Immature natural killer cell (primary cell): ENCODE results near the gene JMJD8. TPM values are rescaled to one million over a fixed set of nuclear protein-coding genes. Genes with fewer than 3 reads are reported as not detected.
A peak's percentile ranks its signal among the peaks of the same experiment; 100 is the strongest.
"Not testable (repeated sequence)": the region's sequence is repeated elsewhere in the genome, so short reads cannot be mapped to it uniquely, and the experiment has no call there.

Experiments
- DNase-seq, 3 donors: peaks; one replicate each; pipeline ENCODE4 v3.0.0; 2022; ENCODE audit warnings: mixed read lengths in 1 of 3
- H3K27ac Mint-ChIP-seq, 6 donors: one replicate each; pipeline ENCODE4 v1.8.0; 2020; ENCODE audit warnings: mixed read lengths in 6 of 6, mild to moderate bottlenecking in 5 of 6, inconsistent platforms in 4 of 6, moderate library complexity in 3 of 6
- H3K27me3 Mint-ChIP-seq, 3 donors: one replicate each; pipeline ENCODE4 v1.8.0; 2020 to 2021; ENCODE audit warnings: low read depth in 3 of 3, mild to moderate bottlenecking in 3 of 3, mixed read lengths in 3 of 3, moderate library complexity in 3 of 3, inconsistent platforms in 1 of 3
- H3K36me3 Mint-ChIP-seq, 3 donors: one replicate each; pipeline ENCODE4 v1.8.0; 2020; ENCODE audit warnings: mixed read lengths in 3 of 3, inconsistent platforms in 2 of 3, mild to moderate bottlenecking in 2 of 3
- H3K4me1 Mint-ChIP-seq, 2 donors: one replicate each; pipeline ENCODE4 v1.8.0; 2020; ENCODE audit warnings: inconsistent platforms in 2 of 2, mild to moderate bottlenecking in 2 of 2, mixed read lengths in 2 of 2, moderate library complexity in 1 of 2
- H3K4me3 Mint-ChIP-seq, 5 donors: one replicate each; pipeline ENCODE4 v1.8.0; 2020; ENCODE audit warnings: mild to moderate bottlenecking in 5 of 5, mixed read lengths in 5 of 5, inconsistent platforms in 3 of 5, moderate library complexity in 3 of 5
- H3K9me3 Mint-ChIP-seq, 6 donors: one replicate each; pipeline ENCODE4 v1.8.0; 2020; ENCODE audit warnings: mild to moderate bottlenecking in 6 of 6, mixed read lengths in 6 of 6, inconsistent platforms in 4 of 6, moderate library complexity in 3 of 6
- polyA plus RNA-seq, 3 donors: library from polyadenylated mRNA; unstranded; fragments of 300-500 nt; fragmentation: Illumina TruSeq; gene quantifications; one replicate each; pipeline ENCODE4 v1.2.3, GENCODE V29; 2021

The JMJD8 gene
- polyA plus RNA-seq, 3 donors from 2014 or later, result 38.3 to 63.5 (median 47.4) TPM

DNA sequence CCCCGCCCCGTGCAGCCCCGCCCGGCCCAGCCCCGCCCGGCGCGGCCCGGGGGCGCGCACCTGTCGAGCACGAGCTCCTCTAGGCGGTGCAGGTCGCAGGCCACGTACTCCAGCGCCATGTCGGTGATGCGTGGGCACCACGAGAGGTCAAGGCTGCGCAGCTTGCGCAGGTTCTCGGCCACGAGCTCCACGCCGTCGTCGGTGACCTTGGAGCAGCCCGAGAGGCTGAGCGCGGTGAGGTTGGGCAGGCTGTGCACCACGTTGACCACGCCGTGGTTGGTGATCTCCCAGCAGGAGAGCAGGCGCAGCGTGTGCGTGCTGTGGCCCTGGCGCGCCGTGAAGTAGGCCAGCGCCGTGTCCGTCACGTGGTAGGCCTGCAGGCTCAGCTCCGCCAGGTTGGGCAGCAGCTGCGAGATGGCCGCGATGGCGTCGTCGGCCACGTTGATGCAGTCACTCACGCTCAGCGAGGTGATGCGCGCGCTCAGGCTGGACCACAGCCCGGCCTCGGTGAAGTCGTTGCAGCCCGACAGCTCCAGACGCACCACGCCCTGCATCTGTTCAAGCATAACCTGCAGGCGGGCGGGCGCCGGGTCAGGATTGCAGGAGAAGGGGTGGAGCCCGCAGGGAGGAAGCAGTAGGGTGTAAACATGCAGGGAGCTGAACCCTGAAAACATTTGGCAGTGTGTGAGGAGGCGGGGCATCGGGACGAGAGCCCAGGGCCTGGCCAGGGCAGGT is 11.4 kb upstream of the JMJD8 start:
- H3K9me3 Mint-ChIP-seq, result peaks cover 0 to 2% (median 0%) of the 10 kb centered on the region in 6 donors
- peaks cover 8 to 16% of the 10 kb centered on the region in 2 donors for H3K4me1 Mint-ChIP-seq
- H3K4me3 Mint-ChIP-seq, result peak overlapping the region; percentile 27 to 51 (median 46)
- peak overlapping the region in 1 of 6 donors; percentile 16 for H3K27ac Mint-ChIP-seq
- DNase-seq, result peak in 1 of 3 donors; percentile 22
- peaks cover 10 to 21% (median 10%) of the 10 kb centered on the region in 3 donors for H3K27me3 Mint-ChIP-seq
- H3K36me3 Mint-ChIP-seq, result no peaks in the 10 kb centered on the region

DNA sequence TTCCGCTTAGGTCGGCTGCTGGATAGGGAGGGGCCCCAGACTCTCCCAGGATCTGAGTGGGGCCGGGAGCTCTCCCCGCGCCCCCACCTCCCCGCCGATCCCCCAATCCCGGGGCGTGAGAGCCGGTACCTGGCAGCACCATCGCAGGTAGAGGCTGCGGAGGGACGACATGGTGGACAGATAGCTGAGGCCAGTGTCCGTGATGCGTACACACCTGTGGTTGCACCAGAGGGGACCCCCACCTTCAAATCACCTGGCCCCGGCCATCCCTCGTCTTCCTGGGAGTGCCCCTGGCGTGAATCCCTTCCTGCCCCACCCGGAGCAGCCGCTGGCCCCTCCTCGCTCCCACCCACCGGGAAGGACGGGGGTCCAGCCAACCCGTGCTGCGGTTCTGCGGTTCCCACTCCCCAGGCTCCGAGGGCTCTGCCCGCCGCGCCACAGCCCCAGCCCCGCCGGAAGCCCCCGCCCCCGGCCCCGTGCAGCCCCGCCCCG is 10.8 kb upstream of the JMJD8 start:
- Mint-ChIP-seq H3K9me3 (peaks cover 0 to 2% (median 0%) of the 10 kb centered on the region in 6 donors), H3K27me3 (peaks cover 10 to 23% (median 10%) of the 10 kb centered on the region in 3 donors), H3K4me1 (peaks cover 14 to 18% of the 10 kb centered on the region in 2 donors), H3K4me3 (no peak overlapping the region), H3K27ac (no peak overlapping the region), H3K36me3 (no peaks in the 10 kb centered on the region)
- no peak for DNase-seq

DNA sequence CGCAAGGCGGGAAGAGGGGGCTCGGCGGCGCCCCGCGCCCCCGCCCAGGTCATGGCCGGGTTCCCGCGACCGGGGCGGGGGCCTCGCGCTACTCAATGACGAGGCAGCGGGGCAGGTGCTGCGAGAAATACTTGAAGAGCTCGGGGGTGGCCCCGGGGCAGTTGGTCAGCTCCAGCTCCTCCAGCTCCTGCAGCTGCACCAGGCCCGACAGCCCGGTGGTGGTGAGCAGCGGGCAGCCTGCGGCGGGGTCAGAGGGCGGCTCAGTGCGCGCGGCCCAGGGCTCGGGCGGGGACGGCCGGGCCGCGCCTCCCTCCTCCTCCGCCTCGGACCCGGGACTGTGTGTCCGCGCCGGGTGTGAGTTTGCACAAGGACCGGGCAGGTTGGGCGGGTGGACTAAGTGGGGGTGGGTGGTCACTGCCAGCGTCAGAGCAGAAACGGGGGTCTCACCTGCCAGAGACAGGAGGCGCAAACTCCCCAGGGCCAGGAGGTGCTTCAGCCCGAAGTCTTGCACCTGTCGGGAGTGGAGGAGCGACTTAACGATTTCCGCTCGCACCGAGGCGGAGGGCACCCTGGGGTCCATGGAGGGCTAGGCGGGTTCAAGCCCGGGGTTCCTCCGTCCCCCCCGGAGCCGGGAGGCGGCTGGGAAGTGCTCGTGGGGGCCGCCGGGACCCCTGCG is 10.2 kb upstream of the JMJD8 start:
- Mint-ChIP-seq H3K9me3 (peaks cover 0 to 2% (median 0%) of the 10 kb centered on the region in 6 donors), H3K36me3 (no peaks in the 10 kb centered on the region), H3K27ac (no peak overlapping the region), H3K4me1 (peaks cover 14 to 22% of the 10 kb centered on the region in 2 donors), H3K4me3 (peak overlapping the region in 3 of 5 donors; percentile 38 to 53 (median 42)), H3K27me3 (peaks cover 10 to 20% (median 12%) of the 10 kb centered on the region in 3 donors)
- no peak for DNase-seq

DNA sequence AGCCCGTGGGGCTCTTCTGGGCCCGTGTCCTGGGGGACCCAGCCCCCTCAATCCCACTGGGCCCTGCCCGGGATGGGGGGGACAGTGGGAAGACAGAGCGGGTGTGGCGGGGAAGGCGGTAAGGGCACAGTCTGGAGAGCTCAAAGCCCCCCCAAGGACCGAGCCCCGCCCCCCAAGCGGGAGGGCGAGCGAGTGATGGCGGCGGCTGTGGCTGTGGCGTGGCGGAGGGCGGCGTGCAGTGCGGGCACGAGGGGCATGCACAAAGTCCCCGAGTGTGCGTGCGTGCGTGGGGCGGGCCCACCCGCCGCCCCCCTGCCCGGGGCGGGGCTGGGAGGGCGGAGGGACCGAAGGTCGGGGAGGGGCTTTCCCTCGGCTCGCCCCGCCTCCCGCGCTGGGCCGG is 9.6 kb upstream of the JMJD8 start:
- Mint-ChIP-seq H3K4me1 (peaks cover 14 to 27% of the 10 kb centered on the region in 2 donors), H3K9me3 (no peaks in the 10 kb centered on the region), H3K27me3 (peaks cover 10 to 20% (median 12%) of the 10 kb centered on the region in 3 donors), H3K27ac (no peak overlapping the region), H3K4me3 (no peak overlapping the region), H3K36me3 (no peaks in the 10 kb centered on the region)
- no peak for DNase-seq

DNA sequence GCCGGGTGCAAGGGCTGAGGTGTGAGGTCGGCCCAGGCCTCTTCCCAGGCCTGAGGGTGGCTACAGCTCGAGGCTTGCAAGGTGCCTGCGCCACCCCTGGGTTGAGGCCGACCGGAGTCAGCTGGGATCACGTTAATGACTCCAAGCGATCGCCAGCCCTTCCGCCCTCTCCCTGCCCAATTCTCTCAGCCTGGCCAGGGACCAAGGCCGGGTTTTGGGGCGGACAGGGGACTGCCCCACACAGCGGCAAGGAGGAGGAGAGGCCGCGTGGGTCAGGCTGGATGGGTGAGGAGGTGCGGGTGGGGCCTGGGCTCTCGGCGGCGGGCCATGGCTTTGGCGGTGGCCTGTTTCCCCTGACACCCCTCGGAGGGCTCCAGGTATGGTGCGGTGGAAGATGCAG is 9.2 kb upstream of the JMJD8 start:
- Mint-ChIP-seq H3K27ac (no peak overlapping the region), H3K4me3 (no peak overlapping the region), H3K4me1 (peaks cover 14 to 30% of the 10 kb centered on the region in 2 donors), H3K9me3 (no peaks in the 10 kb centered on the region), H3K27me3 (peaks cover 8 to 20% (median 12%) of the 10 kb centered on the region in 3 donors), H3K36me3 (no peaks in the 10 kb centered on the region)
- no peak for DNase-seq

DNA sequence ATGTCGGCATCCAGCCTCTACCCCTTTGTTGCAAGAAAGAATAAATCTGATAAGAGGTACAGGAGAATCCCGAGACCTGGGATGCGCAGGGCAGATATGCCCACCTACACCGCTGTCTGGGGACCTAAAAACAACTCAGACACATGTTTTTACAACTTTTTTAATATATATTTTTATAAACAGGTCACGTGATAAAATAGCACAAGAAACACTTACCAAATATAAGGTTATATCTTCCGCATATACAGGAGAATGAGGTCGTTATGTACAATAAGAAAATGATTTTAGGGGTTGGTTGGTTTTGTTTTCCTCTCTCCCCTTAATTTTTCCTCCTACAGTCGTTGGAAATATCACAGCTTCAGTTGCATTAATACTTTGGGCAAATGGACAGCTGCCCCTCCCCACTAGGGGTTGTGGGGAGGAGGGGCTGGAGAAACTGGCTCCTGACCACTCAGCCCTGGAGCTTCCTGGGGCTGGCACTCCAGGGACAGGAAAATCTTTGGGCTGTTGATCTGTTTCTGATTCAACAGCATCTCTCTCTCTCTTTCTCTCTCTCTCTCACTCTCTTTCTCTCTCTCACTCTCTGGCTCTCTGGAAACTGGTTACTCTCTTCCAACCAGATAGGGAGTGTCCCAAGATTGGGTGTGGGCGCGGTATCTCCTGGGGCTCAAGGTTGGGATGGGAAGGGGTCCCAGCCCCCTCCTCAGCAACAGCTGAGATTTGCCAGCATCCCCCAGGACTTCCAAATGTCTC is 8.4 kb upstream of the JMJD8 start:
- Mint-ChIP-seq H3K9me3 (no peaks in the 10 kb centered on the region), H3K27ac (no peak overlapping the region), H3K4me1 (peaks cover 14 to 32% of the 10 kb centered on the region in 2 donors), H3K4me3 (peak overlapping the region in 3 of 5 donors; percentile 19 to 68 (median 56)), H3K27me3 (peaks cover 8 to 16% (median 10%) of the 10 kb centered on the region in 3 donors), H3K36me3 (no peaks in the 10 kb centered on the region)
- DNase-seq, result no peak

DNA sequence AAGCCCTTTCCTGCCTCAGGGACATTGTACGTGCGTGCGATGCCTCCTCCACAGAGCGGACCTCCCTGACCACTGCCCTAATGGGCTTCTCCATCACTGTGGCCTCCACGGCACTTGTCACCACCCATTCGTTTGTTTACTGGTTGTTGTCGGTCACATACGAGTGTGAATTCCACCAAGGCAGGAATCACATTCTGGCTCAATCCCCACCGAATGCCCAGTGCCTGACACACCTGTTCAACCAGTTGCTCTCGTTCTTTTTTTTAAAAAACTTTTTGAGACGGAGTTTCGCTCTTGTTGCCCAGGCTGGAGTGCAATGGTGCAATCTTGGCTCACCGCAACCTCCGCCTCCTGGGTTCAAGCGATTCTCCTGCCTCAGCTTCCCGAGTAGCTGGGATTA is 7.1 kb upstream of the JMJD8 start:
- peak overlapping the region in 2 of 6 donors; percentile 30 to 62 for H3K27ac Mint-ChIP-seq
- H3K9me3 Mint-ChIP-seq, H3K36me3 Mint-ChIP-seq, DNase-seq: not testable (repeated sequence)
- peak overlapping the region; percentile 73 to 97 (median 90) for H3K4me3 Mint-ChIP-seq
- peaks cover 14 to 32% of the 10 kb centered on the region in 2 donors for H3K4me1 Mint-ChIP-seq
- peaks cover 7 to 16% (median 8%) of the 10 kb centered on the region in 3 donors for H3K27me3 Mint-ChIP-seq

DNA sequence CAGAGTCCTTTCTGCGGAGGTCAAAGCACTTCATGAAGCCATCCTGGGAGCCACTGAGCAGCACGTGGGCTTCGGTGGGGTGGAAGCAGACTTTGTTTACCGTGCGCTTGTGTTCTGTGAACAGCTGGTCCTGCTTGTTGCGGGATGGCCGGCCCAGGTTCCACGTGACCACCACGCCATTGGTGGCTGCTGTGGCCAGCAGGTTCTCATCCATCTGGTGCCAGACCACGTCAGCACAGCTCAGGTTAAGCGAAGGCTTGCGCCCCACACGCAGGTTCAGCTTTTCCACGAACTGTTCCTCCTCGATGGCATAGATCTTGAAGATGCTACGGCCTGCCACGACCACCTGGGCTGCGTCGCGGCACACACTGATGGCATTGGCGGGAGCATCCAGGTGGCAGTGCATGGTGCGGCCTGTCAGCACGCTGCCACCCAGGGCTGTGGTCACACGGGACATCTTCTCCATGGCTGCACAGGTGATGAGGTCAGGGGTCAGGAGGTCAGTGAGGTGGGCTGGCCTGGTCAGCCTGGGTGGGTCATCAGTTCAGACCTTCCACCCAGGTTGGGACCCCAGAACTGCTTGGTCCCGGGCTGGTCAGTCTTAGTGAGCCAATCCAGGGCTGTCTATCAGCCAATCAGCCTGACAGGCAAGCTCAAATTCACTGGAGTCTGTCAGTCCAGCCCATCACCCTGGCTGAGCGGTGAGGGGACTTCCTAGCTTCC is 5.2 kb upstream of the JMJD8 start:
- Mint-ChIP-seq H3K9me3 (no peaks in the 10 kb centered on the region), H3K36me3 (no peaks in the 10 kb centered on the region), H3K4me1 (peaks cover 14 to 34% of the 10 kb centered on the region in 2 donors), H3K27me3 (peaks cover 6 to 17% (median 7%) of the 10 kb centered on the region in 3 donors), H3K27ac (peak overlapping the region; percentile 76 to 94 (median 90)), H3K4me3 (peak overlapping the region; percentile 87 to 97 (median 91))
- DNase-seq, result no peak

DNA sequence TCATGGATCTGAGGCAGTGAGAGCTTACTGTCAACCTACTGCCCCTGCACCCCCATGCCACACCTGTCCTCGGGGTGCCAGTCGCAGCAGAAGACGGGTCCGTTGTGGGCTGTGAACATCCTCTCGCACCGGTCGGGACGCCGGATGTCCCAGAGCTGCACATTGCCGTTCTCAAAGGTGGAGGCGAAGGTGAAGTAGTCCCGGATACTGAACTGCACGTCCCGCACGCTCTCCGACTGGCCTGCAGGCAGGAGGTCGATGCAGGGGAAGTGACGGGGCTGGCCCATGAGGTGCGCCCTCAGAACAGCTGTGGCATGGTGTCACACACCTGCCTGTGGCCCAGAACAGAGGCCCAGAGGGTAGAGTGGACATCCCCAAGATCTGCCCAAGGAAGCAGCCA is 3.4 kb upstream of the JMJD8 start:
- Mint-ChIP-seq H3K27ac (no peak overlapping the region), H3K9me3 (no peaks in the 10 kb centered on the region)
- no peak for DNase-seq

DNA sequence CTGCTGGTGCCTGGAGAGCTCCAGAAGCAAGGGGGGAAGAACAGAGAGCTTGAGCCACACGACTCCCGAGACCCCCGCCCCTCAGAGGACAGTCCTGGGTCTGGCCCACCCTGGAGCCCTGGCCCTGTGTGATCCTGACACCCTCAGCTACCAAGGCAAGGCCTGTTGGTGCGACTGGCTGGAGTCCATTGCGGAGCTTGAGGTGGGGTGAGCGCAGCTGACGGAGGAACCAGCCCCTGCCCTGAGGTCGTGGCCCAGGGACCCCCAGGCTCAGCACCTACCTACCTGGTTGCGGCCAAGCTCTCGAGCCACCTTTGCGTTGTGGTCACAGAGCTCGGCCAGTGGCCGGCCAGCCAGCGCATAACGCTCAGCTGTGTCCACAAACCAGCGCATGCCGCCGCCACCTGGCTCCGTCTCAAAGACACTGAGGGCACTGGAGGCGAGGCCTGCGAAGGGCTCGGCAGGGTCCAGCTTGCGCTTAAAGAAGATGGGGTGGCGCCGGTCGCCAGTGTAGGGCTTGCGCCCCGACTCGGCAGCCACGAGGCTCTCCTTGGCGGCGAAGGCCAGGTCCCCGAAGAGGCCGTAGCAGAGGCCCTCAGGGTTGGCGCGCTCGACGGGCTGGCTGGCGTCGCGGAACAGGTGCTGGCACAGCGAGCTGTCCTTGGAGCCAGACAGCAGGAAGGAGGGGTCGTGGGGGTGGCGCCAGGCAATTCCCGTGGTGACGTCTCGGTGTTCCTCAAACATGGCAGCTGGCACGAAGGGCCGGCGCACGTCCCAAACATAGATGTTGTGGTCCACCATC is 2.5 kb upstream of the JMJD8 start:
- Mint-ChIP-seq H3K4me3 (peak overlapping the region in 2 of 5 donors; percentile 30 to 33), H3K27ac (no peak overlapping the region), H3K27me3 (peaks cover 1 to 12% (median 8%) of the 10 kb centered on the region in 3 donors), H3K9me3 (no peaks in the 10 kb centered on the region), H3K4me1 (peaks cover 16 to 39% of the 10 kb centered on the region in 2 donors), H3K36me3 (peaks cover 0 to 2% (median 0%) of the 10 kb centered on the region in 3 donors)
- DNase-seq, result no peak

More for the DNA sequence above, 3.4 kb upstream of the JMJD8 start:
- Mint-ChIP-seq H3K36me3 (peaks cover 0 to 1% (median 0%) of the 10 kb centered on the region in 3 donors), H3K4me3 (peak overlapping the region in 1 of 5 donors; percentile 33), H3K4me1 (peaks cover 14 to 35% of the 10 kb centered on the region in 2 donors), H3K27me3 (peaks cover 1 to 13% (median 9%) of the 10 kb centered on the region in 3 donors)

DNA sequence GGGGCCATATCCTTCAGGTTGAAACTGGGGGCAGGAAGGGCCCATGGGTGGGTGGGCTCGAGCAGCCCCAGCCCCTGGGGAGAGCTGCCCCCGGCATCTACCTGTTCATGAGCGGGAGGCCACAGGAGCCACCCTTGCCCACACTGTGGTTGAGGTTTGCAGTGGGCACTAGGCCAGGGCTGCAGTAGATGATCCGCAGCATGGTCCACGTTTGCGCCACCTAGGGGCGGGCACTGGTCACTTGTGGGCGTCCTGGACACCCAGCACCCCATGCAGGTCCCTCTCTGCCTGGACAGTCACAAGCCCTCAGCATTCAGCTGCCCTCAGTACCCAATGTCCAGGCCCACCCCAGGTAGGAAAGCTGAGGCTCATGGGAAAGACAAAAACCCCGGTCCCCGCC is 1.8 kb upstream of the JMJD8 start:
- Mint-ChIP-seq H3K27me3 (peaks cover 1 to 12% (median 8%) of the 10 kb centered on the region in 3 donors), H3K27ac (peak overlapping the region in 3 of 6 donors; percentile 59 to 78 (median 64)), H3K9me3 (no peaks in the 10 kb centered on the region), H3K4me3 (peak overlapping the region; percentile 23 to 58 (median 47)), H3K4me1 (peaks cover 19 to 43% of the 10 kb centered on the region in 2 donors), H3K36me3 (peaks cover 0 to 2% (median 0%) of the 10 kb centered on the region in 3 donors)
- DNase-seq, result no peak
